B cell (primary cell): ENCODE results near the gene PPP3CA. TPM values are rescaled to one million over a fixed set of nuclear protein-coding genes. Genes with fewer than 3 reads are reported as not detected.

Source experiments
- ATAC-seq: fragments of 200-7000 bp; cut with Tn5 transposase; one replicate; pipeline ENCODE4 v1.10.0; 2021; ENCODE audit warnings: low read depth, mild to moderate bottlenecking, moderate number of reproducible peaks, moderate library complexity
- CTCF ChIA-PET: fragments of 350-600 bp; sonication (Branson Sonifier 250); formaldehyde crosslinking; loops from one replicate; lab custom pipeline; 2021; ENCODE audit warnings: antibody characterized with exemption, inconsistent platforms; lab: Charles Lee
- POLR2A ChIA-PET: fragments of 350-600 bp; sonication (Branson Sonifier 250); formaldehyde crosslinking; loops from one replicate; lab custom pipeline; 2021; ENCODE audit warnings: antibody characterized with exemption; lab: Charles Lee
- DNase-seq: peaks from one replicate; pipeline ENCODE4 v3.0.0; 2013
- H2AFZ ChIP-seq: 2 replicates; pipeline ENCODE4 v1.6.1; 2012; ENCODE audit warnings: mild to moderate bottlenecking, low read depth, low read length; ENCODE audit not compliant: insufficient read depth, poor library complexity, severe bottlenecking
- H3K27ac ChIP-seq, 2 donors: 1 replicate in 1 of 2; 2 replicates in 1 of 2; pipeline ENCODE4 v1.5.1; 2012 to 2013; ENCODE audit warnings: low read length in 2 of 2, mild to moderate bottlenecking in 2 of 2, moderate library complexity in 1 of 2
- H3K27me3 ChIP-seq, 4 experiments: fragments of 200-600 bp in 1 of 4; sonication (generic) in 1 of 4; replicated peaks in 1 of 4; 1 replicate in 2 of 4; 2 replicates in 2 of 4; pipeline versions ENCODE4 v1.6.1 to v1.7.0; 2013 to 2016; ENCODE audit warnings: low read length in 3 of 4, mild to moderate bottlenecking in 2 of 4, mixed read lengths in 1 of 4, moderate library complexity in 1 of 4; ENCODE audit not compliant: insufficient read depth in 4 of 4, control insufficient read depth in 3 of 4; ENCODE audit errors: control extremely low read depth in 1 of 4
- H3K36me3 ChIP-seq, 2 experiments: replicated peaks in 1 of 2; 1 replicate in 1 of 2; 2 replicates in 1 of 2; pipeline versions ENCODE4 v1.6.1 to v1.7.1; 2013; ENCODE audit warnings: low read length in 1 of 2; ENCODE audit not compliant: insufficient read depth in 2 of 2, control insufficient read depth in 1 of 2; ENCODE audit errors: control extremely low read depth in 1 of 2, extremely low read depth in 1 of 2
- H3K4me1 ChIP-seq, 2 donors: fragments of 200-600 bp in 1 of 2; sonication (generic) in 1 of 2; 1 replicate in 1 of 2; 2 replicates in 1 of 2; pipeline versions ENCODE4 v1.5.1 to v1.6.1; 2013 to 2017; ENCODE audit warnings: low read length in 2 of 2; ENCODE audit not compliant: control insufficient read depth in 2 of 2, insufficient read depth in 2 of 2
- H3K4me2 ChIP-seq: replicated peaks from 2 replicates; pipeline ENCODE3; 2012; ENCODE audit warnings: mild to moderate bottlenecking, low read depth, low read length; ENCODE audit not compliant: poor library complexity, severe bottlenecking
- H3K4me3 ChIP-seq, 5 experiments: fragments of 200-600 bp in 1 of 5; sonication (generic) in 1 of 5; 1 replicate in 3 of 5; 2 replicates in 2 of 5; pipeline versions ENCODE4 v1.5.1 to v1.7.0; 2011 to 2016; ENCODE audit warnings: low read length in 4 of 5, mild to moderate bottlenecking in 4 of 5, low read depth in 2 of 5, control low read depth in 1 of 5, moderate library complexity in 1 of 5; ENCODE audit not compliant: insufficient read depth in 1 of 5; ENCODE audit errors: control extremely low read depth in 1 of 5, extremely low read depth in 1 of 5
- H3K79me2 ChIP-seq: fragments of 200-600 bp; sonication (generic); one replicate; pipeline ENCODE4 v1.6.0; 2016; ENCODE audit warnings: low read length; ENCODE audit not compliant: control insufficient read depth, insufficient read depth
- H3K9ac ChIP-seq: fragments of 200-600 bp; sonication (generic); 2 replicates; pipeline ENCODE4 v1.6.1; 2017; ENCODE audit warnings: mild to moderate bottlenecking, low read length, moderate library complexity
- H3K9me3 ChIP-seq, 3 donors: one replicate each; pipeline versions ENCODE4 v1.6.1 to v1.7.1; 2013; ENCODE audit warnings: low read length in 2 of 3; ENCODE audit not compliant: control insufficient read depth in 2 of 3, insufficient read depth in 1 of 3; ENCODE audit errors: control extremely low read depth in 1 of 3
- H4K20me1 ChIP-seq: 2 replicates; pipeline ENCODE4 v1.6.0; 2012; ENCODE audit warnings: mild to moderate bottlenecking, low read length; ENCODE audit not compliant: insufficient read depth, control insufficient read depth, poor library complexity, severe bottlenecking
- H3K27ac Mint-ChIP-seq: one replicate; pipeline ENCODE4 v1.8.0; 2021; ENCODE audit warnings: mixed read lengths
- H3K27me3 Mint-ChIP-seq: one replicate; pipeline ENCODE4 v1.8.0; 2021; ENCODE audit warnings: mixed read lengths
- H3K4me1 Mint-ChIP-seq: one replicate; pipeline ENCODE4 v1.8.0; 2021; ENCODE audit warnings: mixed read lengths
- H3K4me3 Mint-ChIP-seq: one replicate; pipeline ENCODE4 v1.8.0; 2021; ENCODE audit warnings: mixed read lengths
- H3K9me3 Mint-ChIP-seq: one replicate; pipeline ENCODE4 v1.8.0; 2022; ENCODE audit warnings: mixed read lengths; ENCODE audit not compliant: insufficient read depth
- EZH2 ChIP-seq: IDR thresholded peaks from 2 replicates; pipeline ENCODE4 v1.6.1; 2012; ENCODE audit warnings: borderline replicate concordance, low read depth, mild to moderate bottlenecking, moderate library complexity, low read length; ENCODE audit not compliant: insufficient read depth, poor library complexity, severe bottlenecking
- intact Hi-C: fragments of 100-400 bp; cut with micrococcal nuclease; formaldehyde crosslinking; loops from one replicate; pipeline ENCODE4 v1.10.0; 2022
- polyA plus RNA-seq: library from polyadenylated mRNA; depleted of rRNA; stranded (reverse); fragments of >200 nt; gene quantifications from 2 replicates; pipeline ENCODE4 v1.2.3, GENCODE V29; 2012
- total RNA-seq, 2 donors: library from RNA; stranded (reverse); fragments of 120-200 nt in 1 of 2; gene quantifications; 1 replicate in 1 of 2; 2 replicates in 1 of 2; pipeline versions ENCODE4 v1.2.3 to v1.2.4, GENCODE V29; 2013 to 2022
- TF ChIP-seq, protein P1 (sequence below): fragments of 200-600 bp; IDR thresholded peaks from one replicate; pipeline ENCODE4 v1.8.0; 2022; ENCODE audit warnings: antibody characterized with exemption, mild to moderate bottlenecking

PPP3CA gene
- total and polyA plus RNA-seq, 2 donors (not counting 1 experiment from before 2014, with no cell fraction given): 14.3 to 85.1 TPM

DNA sequence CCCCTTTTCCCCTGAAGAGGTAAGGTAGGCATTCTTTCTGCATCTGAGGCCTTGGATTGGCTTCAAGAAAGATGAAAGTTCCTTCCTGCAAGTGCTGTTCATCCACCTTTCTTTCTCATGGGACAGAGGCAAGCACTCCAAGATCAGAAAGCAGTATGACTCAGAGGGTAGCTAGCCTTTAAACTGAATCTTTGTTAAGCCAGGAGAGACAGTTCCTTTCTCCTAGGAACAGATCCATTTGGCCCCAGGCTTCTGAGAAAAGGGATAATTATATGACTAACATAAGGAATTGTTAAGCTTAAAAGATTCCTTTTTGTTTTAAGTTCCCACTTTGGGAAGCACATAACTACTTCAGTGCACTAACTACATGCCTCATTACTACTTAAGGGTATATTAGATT, 192.0 kb downstream of the PPP3CA start:
- TF ChIP-seq, protein P1, sequence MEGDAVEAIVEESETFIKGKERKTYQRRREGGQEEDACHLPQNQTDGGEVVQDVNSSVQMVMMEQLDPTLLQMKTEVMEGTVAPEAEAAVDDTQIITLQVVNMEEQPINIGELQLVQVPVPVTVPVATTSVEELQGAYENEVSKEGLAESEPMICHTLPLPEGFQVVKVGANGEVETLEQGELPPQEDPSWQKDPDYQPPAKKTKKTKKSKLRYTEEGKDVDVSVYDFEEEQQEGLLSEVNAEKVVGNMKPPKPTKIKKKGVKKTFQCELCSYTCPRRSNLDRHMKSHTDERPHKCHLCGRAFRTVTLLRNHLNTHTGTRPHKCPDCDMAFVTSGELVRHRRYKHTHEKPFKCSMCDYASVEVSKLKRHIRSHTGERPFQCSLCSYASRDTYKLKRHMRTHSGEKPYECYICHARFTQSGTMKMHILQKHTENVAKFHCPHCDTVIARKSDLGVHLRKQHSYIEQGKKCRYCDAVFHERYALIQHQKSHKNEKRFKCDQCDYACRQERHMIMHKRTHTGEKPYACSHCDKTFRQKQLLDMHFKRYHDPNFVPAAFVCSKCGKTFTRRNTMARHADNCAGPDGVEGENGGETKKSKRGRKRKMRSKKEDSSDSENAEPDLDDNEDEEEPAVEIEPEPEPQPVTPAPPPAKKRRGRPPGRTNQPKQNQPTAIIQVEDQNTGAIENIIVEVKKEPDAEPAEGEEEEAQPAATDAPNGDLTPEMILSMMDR: no peak
- no peak for TF ChIP-seq EZH2
- Mint-ChIP-seq H3K4me1 (peaks cover 70% of the 10 kb centered on the region), H3K4me3 (no peak overlapping the region), H3K9me3 (no peaks in the 10 kb centered on the region), H3K27ac (peak overlapping the region; percentile 10), H3K27me3 (no peaks in the 10 kb centered on the region)
- H4K20me1 ChIP-seq: peaks cover 14% of the 10 kb centered on the region
- peaks cover 27 to 31% of the 10 kb centered on the region in 2 donors for H3K4me1 ChIP-seq
- CTCF ChIA-PET: no interaction called here
- no peak for ATAC-seq
- no peaks in the 10 kb centered on the region for H3K27me3 ChIP-seq
- peaks cover 70% of the 10 kb centered on the region for H3K79me2 ChIP-seq
- H3K9ac ChIP-seq: no peak overlapping the region
- H3K27ac ChIP-seq: peak overlapping the region in 1 of 2 donors; percentile 1
- no peak overlapping the region for H3K4me2 ChIP-seq
- no peak overlapping the region for H2AFZ ChIP-seq
- H3K9me3 ChIP-seq: no peaks in the 10 kb centered on the region
- no peak overlapping the region for H3K4me3 ChIP-seq
- peaks cover 4% of the 10 kb centered on the region in 2 experiments for H3K36me3 ChIP-seq
- POLR2A ChIA-PET: no interaction called here
- intact Hi-C loops: no loop called here
- DNase-seq: no peak

DNA sequence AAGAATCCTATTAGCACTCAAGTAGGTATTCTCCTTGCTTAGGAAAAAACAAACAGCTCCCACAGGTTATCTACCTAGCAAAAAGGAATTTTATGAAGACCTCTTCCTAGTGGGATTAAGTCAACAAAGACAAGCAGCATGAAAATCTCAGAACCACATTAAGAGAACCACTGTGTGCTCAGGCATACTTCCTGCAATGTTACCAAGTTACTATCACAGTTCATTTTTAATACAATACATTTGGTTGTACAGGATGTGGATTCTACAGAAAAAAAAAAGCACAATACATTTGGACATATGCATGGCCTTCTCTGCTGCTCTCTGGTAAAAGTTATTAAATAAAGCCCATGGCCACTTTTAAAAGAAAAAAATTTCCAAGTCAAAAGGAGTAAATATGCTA, 193.7 kb downstream of the PPP3CA start:
- Histone ChIP-seq H3K36me3 (peaks cover 3 to 4% of the 10 kb centered on the region in 2 experiments), H3K4me3 (no peak overlapping the region), H2AFZ (no peak overlapping the region), H3K27ac (peak overlapping the region in 1 of 2 donors; percentile 59), H3K4me2 (peak overlapping the region; percentile 46), H3K27me3 (no peaks in the 10 kb centered on the region), H3K9ac (no peak overlapping the region), H4K20me1 (peaks cover 16% of the 10 kb centered on the region), H3K79me2 (peaks cover 61% of the 10 kb centered on the region), H3K4me1 (peaks cover 27 to 31% of the 10 kb centered on the region in 2 donors), H3K9me3 (no peaks in the 10 kb centered on the region)
- Mint-ChIP-seq H3K9me3 (no peaks in the 10 kb centered on the region), H3K4me3 (peak overlapping the region; percentile 20), H3K27ac (peak overlapping the region; percentile 66), H3K27me3 (no peaks in the 10 kb centered on the region), H3K4me1 (peaks cover 68% of the 10 kb centered on the region)
- DNase-seq (no peak), ATAC-seq (peak; percentile 31)
- ChIA-PET CTCF (no interaction called here), POLR2A (interaction anchor here (0.7 kb wide), 1 partner anchor 16 kb away, joined by 3 read pairs; no protein-coding TSS in a partner anchor)
- TF ChIP-seq EZH2: no peak
- TF ChIP-seq, protein P1: no peak
- intact Hi-C loops: loop anchor here (5.0 kb wide), 1 partner anchor 36 kb away; no protein-coding TSS in a partner anchor
